ENCODE data around the gene MAP2K2. TPM values are rescaled to one million over a fixed set of nuclear protein-coding genes. Genes with fewer than 3 reads are reported as not detected.

MAP2K2 gene
- total RNA-seq, 1 donor: 233 TPM

DNA sequence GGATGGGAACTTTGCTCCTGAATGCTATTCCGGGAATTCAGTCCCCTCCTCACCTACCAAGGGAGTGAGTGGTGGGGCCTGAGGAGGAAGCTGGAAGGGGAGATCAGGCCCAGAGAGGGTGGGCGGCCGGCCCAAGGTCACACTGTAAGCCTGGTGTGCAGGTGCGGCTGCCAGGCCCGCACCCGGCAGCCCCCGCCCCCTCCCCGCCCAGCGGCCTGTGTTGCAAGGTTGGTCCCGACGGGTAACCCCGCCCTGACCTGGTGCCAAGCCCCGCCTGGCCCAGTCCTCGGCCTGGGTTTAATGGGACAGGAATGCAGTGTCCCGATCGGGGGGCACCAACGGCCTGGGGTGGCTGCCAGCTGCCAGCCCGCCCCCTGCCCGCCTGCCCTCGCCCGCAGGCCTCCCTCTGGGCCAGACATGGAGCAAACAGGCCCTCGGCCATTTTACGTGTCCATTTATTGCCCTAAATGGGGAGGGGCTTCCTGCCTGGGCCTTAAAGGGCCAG, 62.7 kb downstream of the MAP2K2 start:
- peak overlapping the region; percentile 82 for H3K27ac ChIP-seq (ENCODE audit: low read depth, low read length)
- peak overlapping the region; percentile 58 for H3K4me2 ChIP-seq (ENCODE audit: insufficient read depth, low read length)
- H3K36me3 ChIP-seq (ENCODE audit: insufficient read depth, low read length): peaks cover 16% of the 10 kb centered on the region
- H3K79me2 ChIP-seq (ENCODE audit: insufficient read depth, low read length): peaks cover 91% of the 10 kb centered on the region
- no peaks in the 10 kb centered on the region for H3K9me3 ChIP-seq (ENCODE audit: low read depth, low read length)
- peak overlapping the region; percentile 51 for H3K4me3 ChIP-seq (ENCODE audit: insufficient read depth, low read length)
- no peak overlapping the region for H2AFZ ChIP-seq (ENCODE audit: low read length)
- H4K20me1 ChIP-seq (ENCODE audit: insufficient read depth, low read length): peaks cover 56% of the 10 kb centered on the region
- H3K27me3 ChIP-seq (ENCODE audit: insufficient read depth, low read length): no peaks in the 10 kb centered on the region
- no peak for TF ChIP-seq CTCF (IDR thresholded peaks at IDR 0.05; ENCODE audit: extremely low read depth, low read depth, low read length)
- H3K4me1 ChIP-seq (ENCODE audit: insufficient read depth, low read length): peaks cover 58% of the 10 kb centered on the region
- peak; percentile 97 for DNase-seq (ENCODE audit: insufficient read length, low spot score, missing footprints)

DNA sequence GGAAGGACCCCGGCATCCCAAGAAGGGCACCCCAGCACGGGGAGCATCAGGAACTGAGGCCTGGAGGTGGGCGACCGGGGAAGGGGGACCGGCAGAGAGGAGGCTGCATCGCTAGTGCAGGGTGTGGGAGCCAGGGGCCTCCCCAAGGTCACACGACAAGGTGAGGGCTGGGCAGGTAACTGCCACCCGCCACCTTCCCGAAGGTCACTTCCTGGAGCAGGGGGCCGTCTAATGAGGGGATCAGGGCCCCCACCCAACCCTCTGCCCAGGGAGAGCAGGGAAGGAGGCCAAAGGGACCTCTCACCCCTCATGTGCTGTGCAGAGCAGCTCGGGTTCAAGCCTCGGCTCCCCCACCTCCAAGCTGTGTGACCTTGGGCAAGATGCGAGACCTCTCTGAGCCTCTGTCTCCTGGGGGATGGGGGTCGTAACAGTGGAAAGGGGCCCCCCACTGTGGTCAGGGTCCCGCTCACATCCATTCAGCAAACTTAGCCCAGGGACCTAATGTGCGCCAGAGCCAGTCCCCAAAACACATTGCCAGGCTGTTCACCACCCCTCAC, 63.2 kb downstream of the MAP2K2 start:
- Histone ChIP-seq H3K79me2 (ENCODE audit: insufficient read depth, low read length) (peaks cover 94% of the 10 kb centered on the region), H3K9me3 (ENCODE audit: low read depth, low read length) (no peaks in the 10 kb centered on the region), H2AFZ (ENCODE audit: low read length) (no peak overlapping the region), H4K20me1 (ENCODE audit: insufficient read depth, low read length) (peaks cover 61% of the 10 kb centered on the region), H3K4me1 (ENCODE audit: insufficient read depth, low read length) (peaks cover 58% of the 10 kb centered on the region), H3K36me3 (ENCODE audit: insufficient read depth, low read length) (peaks cover 22% of the 10 kb centered on the region), H3K27ac (ENCODE audit: low read depth, low read length) (peak overlapping the region; percentile 82), H3K27me3 (ENCODE audit: insufficient read depth, low read length) (no peaks in the 10 kb centered on the region), H3K4me3 (ENCODE audit: insufficient read depth, low read length) (peak overlapping the region; percentile 51), H3K4me2 (ENCODE audit: insufficient read depth, low read length) (peak overlapping the region; percentile 58)
- no peak for TF ChIP-seq CTCF (IDR thresholded peaks at IDR 0.05; ENCODE audit: extremely low read depth, low read depth, low read length)
- DNase-seq (ENCODE audit: insufficient read length, low spot score, missing footprints): peak; percentile 87

- Histone ChIP-seq H3K79me2 (ENCODE audit: insufficient read depth, low read length) (peaks cover 99% of the 10 kb centered on the region), H2AFZ (ENCODE audit: low read length) (no peak overlapping the region), H3K4me1 (ENCODE audit: insufficient read depth, low read length) (peaks cover 58% of the 10 kb centered on the region), H3K4me2 (ENCODE audit: insufficient read depth, low read length) (peak overlapping the region; percentile 58), H4K20me1 (ENCODE audit: insufficient read depth, low read length) (peaks cover 64% of the 10 kb centered on the region), H3K27ac (ENCODE audit: low read depth, low read length) (peak overlapping the region; percentile 82), H3K27me3 (ENCODE audit: insufficient read depth, low read length) (no peaks in the 10 kb centered on the region), H3K4me3 (ENCODE audit: insufficient read depth, low read length) (peak overlapping the region; percentile 19), H3K9me3 (ENCODE audit: low read depth, low read length) (no peaks in the 10 kb centered on the region), H3K36me3 (ENCODE audit: insufficient read depth, low read length) (peaks cover 25% of the 10 kb centered on the region)
- DNase-seq (ENCODE audit: insufficient read length, low spot score, missing footprints): peak; percentile 96
- no peak for TF ChIP-seq CTCF (IDR thresholded peaks at IDR 0.05; ENCODE audit: extremely low read depth, low read depth, low read length)
Observed at GRCh38 chr19:4059891-4060620, 63.9 kb downstream of the MAP2K2 start.

DNA sequence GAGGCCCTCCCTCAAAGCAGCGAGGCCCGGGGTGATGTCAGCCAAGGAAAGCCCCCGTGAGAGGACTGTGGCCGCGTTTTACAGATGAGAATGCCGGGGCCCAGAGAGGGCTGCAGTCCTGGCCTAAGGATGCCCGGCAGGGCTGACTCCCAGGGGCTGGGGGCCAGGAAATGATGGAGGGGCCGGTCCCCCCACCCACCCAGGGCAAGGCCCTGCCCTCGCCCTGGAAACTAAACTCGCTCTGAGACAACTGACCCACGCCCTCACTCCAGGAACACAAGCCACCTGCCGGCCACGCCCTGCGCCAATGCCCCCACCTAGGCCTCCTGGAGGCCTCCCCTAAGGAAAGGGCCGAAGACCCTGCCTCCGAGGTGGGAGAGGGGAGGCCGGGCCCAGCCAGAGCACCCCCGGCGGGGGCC, 64.5 kb downstream of the MAP2K2 start:
- Histone ChIP-seq H3K4me1 (ENCODE audit: insufficient read depth, low read length) (peaks cover 58% of the 10 kb centered on the region), H3K4me2 (ENCODE audit: insufficient read depth, low read length) (peak overlapping the region; percentile 58)

More for the DNA sequence above, 64.5 kb downstream of the MAP2K2 start:
- no peak overlapping the region for H2AFZ ChIP-seq (ENCODE audit: low read length)
- no peak for TF ChIP-seq CTCF (IDR thresholded peaks at IDR 0.05; ENCODE audit: extremely low read depth, low read depth, low read length)
- peaks cover 99% of the 10 kb centered on the region for H3K79me2 ChIP-seq (ENCODE audit: insufficient read depth, low read length)
- H3K27me3 ChIP-seq (ENCODE audit: insufficient read depth, low read length): no peaks in the 10 kb centered on the region
- peak; percentile 88 for DNase-seq (ENCODE audit: insufficient read length, low spot score, missing footprints)
- H3K36me3 ChIP-seq (ENCODE audit: insufficient read depth, low read length): peaks cover 28% of the 10 kb centered on the region
- peak overlapping the region; percentile 82 for H3K27ac ChIP-seq (ENCODE audit: low read depth, low read length)
- H4K20me1 ChIP-seq (ENCODE audit: insufficient read depth, low read length): peaks cover 67% of the 10 kb centered on the region
- no peaks in the 10 kb centered on the region for H3K9me3 ChIP-seq (ENCODE audit: low read depth, low read length)
- H3K4me3 ChIP-seq (ENCODE audit: insufficient read depth, low read length): peak overlapping the region; percentile 19

Measured in osteoblast (primary cell).